ENCODE results near the gene P3H2.

GRCh38 chr3:190044974-190045373 is 75.7 kb downstream of the P3H2 start:
- TF ChIP-seq POLR2AphosphoS5 (IDR thresholded peaks at IDR 0.05; ENCODE audit: borderline replicate concordance, low read depth, low read length) (no peak), EZH2 (IDR thresholded peaks at IDR 0.05) (no peak), FOXP2 (optimal IDR thresholded peaks at IDR 0.05; ENCODE audit: control extremely low read depth, extremely low read length, insufficient read depth) (no peak)
